ENCODE results near the gene AR. TPM values are rescaled to one million over a fixed set of nuclear protein-coding genes. Genes with fewer than 3 reads are reported as not detected.
"Not testable (repeated sequence)": the region's sequence is repeated elsewhere in the genome, so short reads cannot be mapped to it uniquely, and the experiment has no call there.

AR gene
- total RNA-seq, 1 donor from 2014 or later, result 3.5 TPM

DNA sequence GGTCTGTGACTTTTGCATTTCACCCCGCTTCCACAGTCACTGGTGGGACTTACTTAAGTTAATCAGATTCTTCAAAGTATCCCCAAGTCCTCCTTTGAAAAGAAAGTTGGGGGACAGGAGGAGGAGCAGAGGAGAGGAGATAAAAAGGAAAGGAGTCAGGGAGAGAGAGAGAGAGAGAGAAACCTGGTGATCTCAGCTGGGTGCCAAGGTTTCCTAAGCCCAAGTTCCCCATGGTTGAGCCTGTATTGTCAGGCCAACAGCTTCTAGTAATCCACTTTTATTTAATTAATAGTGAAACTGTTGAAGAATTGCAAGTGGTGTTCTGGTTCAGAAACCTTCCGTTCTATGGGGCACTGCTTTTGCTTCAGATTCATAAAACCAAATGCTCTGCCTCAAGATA is 91.6 kb downstream of the AR start:
- no peak for DNase-seq (ENCODE audit: extremely low read depth, low read depth, low spot score)

DNA sequence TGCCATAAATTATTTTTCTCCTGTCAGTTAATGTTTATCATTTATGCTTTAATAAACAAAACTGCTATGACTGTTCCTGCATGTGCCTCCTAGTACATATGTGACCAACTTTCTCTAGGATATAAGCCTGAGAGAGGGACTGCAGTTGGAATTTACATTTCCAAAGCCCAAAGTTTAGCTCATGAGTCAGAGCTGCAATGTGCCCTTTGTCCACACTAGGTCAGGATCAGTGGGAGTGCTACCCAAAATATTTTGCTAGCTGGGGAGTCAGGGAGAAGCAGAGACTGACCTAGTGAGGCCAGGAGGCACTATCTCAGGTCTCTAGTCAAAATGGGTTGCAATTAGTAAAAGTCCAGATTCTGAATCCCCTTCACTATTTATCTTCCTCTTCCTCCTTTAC is 92.7 kb downstream of the AR start:
- DNase-seq (ENCODE audit: extremely low read depth, low read depth, low spot score), result no peak

DNA sequence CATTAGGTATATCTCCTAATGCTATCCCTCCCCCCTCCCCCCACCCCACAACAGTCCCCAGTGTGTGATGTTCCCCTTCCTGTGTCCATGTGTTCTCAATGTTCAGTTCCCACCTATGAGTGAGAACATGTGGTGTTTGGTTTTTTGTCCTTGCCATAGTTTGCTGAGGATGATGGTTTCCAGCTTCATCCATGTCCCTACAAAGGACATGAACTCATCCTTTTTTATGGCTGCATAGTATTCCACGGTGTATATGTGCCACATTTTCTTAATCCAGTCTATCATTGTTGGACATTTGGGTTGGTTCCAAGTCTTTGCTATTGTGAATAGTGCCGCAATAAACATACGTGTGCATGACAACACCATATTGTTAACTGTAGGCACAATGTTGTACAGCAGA is 93.5 kb downstream of the AR start:
- DNase-seq (ENCODE audit: extremely low read depth, low read depth, low spot score), result not testable (repeated sequence)

DNA sequence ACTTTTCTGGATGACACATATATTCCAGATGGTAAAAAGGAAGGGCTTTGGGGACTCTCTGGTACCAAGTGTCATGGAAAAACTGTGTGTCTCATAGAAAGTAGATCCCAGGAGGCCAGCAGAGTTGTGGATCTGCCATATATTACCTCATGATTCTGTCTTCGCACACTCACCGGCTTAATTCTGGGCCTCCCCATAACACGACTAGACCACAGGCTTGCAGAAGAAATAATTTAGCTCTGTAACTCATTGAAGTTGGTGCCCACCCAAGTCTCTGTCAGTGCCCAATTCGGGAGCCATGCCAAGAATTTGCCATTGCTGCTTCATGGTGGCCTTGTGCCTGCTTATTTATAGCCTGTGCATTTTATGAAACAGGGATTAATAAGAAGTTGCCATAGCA is 104.5 kb downstream of the AR start:
- DNase-seq (ENCODE audit: extremely low read depth, low read depth, low spot score), result no peak

DNA sequence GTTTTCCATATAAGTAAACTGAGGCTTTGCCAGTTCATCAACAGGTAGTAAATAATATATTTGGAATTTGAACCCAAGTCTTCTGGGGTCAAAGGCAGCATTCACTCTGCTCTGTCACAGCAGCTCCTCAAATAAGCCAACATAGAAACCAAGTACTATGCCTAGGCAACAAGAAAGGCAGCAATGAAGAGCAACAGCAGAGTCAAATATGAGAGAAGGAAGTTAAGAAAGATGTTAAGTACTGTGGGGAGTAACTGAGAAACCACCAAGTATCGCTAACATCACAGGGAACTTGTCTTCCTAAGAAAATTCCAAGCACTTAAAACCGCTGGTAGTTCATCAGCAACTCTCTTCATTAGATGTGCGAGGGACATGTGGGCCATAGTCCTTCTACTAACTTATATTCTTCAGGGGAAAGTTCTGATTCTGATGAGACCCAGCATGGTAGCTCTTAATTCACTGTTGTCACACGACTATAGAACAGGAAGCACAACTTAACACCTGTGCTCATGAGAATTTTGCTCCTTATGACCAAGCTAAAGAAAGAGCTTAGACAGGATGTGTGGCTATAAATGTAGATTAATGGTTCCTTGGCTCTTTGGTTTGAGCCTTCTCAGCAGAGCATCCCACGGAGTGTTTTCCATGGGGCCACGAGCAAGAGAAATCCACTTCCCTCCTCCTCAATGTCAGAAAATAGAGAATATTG is 107.8 kb downstream of the AR start:
- DNase-seq (ENCODE audit: extremely low read depth, low read depth, low spot score), result no peak

DNA sequence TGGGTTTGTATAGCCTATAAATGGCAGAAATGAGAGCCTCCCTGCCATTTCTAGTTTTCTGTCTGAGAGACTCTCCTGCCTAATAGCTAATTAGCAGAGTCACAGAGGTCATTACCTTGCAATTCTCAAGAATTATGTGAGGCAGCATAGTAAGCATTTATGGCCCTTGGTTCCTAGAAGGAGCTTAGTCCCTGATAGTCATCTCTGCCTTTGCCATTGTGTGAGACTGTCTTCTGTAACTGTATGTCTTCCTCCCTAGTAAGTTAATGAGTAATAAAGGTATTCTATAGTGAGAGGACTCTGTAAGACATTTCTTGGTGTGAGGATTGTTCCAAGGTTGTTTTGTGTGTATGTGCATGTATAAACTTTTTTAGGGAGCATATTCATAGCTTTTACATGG is 108.7 kb downstream of the AR start:
- DNase-seq (ENCODE audit: extremely low read depth, low read depth, low spot score), result no peak

DNA sequence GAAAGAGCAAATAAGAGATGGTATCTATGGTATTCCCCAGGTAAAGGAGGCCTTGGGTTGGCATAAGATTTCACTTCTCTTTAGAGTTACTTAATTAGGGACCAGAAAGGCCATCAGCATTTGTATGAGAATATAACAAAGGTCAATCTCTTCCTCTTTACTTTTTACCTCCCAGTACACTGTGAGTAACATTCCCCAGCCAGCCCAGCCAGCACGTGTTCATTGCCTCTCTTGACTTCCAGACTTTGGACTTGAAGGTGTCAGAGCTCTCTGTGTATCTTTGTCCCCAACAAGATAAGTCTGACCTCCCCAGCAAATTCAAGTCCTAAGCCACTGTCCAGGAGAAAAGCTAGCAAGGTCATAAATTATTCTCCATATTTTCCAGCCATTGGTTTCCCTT is 110.5 kb downstream of the AR start:
- DNase-seq (ENCODE audit: extremely low read depth, low read depth, low spot score), result no peak

DNA sequence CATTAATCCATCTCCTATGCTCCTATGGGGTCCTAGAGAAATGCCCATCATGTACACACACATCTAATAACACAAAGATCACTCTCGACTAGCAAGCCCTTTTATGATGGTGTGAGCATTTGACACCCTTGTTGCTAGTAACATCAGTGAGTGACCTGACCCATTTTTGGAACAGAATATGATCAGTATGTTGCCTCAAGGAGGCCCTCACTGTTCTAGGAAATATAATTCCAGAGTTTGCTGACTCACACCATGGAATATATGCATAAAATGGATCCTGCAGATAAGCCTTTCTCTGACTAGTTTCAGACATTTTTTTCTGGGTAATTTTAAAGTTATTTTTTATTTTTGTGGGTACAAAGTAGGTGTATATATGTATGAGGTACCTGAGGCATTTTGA is 121.8 kb downstream of the AR start:
- no peak for DNase-seq (ENCODE audit: extremely low read depth, low read depth, low spot score)

DNA sequence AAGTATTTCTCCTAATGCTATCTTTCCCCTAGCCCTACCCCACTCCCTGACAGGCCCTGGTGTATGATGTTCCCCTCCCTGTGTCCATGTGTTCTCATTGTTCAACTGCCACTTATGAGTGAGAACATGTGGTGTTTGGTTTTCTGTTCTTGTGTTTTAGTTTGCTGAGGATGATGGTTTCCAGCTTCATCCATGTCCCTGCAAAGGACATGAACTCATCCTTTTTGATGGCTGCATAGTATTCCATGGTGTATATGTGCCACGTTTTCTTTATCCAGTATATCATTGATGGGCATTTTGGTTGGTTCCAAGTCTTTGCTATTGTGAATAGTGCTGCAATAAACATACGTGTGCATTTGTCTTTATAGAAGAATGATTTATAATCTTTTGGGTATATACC is 126.9 kb downstream of the AR start:
- not testable (repeated sequence) for DNase-seq (ENCODE audit: extremely low read depth, low read depth, low spot score)

DNA sequence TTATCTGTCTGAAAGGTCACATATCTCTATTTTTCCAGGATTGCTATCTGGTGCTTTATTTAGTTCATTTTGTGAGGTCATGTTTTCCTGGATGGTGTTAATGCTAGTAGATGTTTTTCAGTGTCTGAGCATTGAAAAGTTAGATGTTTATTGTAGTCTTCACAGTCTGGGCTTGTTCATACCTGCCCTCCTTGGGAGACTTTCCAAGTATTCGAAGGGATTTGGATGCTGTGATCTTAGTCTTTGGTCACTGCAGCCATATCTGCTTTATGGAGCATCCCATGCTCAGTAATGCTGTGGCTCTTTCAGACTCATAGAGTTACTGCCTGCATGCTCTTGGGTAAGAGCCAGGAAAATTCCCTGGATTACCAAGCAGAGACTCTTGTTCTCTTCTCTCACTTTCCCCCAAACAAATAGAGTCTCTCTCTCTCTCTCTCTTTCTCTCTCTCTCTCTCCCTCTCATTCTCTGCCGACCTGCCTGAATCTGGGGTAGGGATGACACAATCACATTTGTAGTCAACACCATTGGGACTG is 130.0 kb downstream of the AR start:
- DNase-seq (ENCODE audit: extremely low read depth, low read depth, low spot score), result no peak

DNA sequence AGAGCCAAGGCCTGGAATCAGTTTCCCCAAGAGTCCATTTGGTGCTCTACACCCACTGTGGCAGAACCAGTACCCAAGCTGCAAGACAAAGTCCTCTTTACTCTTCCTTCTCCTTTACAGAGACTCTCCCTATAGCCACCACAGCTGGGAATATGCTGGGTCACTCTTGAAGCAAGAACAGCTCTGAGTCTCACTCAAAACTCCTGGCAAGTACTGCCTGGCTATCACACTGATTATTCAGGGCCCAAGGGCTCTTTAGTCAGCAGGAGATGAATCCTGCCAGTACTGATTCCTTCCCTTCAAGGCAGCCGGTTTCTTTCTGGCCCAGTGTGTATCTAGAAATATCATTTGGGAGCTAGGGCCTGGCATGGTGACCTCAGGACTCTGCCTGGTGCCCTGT is 130.9 kb downstream of the AR start:
- DNase-seq (ENCODE audit: extremely low read depth, low read depth, low spot score), result no peak

DNA sequence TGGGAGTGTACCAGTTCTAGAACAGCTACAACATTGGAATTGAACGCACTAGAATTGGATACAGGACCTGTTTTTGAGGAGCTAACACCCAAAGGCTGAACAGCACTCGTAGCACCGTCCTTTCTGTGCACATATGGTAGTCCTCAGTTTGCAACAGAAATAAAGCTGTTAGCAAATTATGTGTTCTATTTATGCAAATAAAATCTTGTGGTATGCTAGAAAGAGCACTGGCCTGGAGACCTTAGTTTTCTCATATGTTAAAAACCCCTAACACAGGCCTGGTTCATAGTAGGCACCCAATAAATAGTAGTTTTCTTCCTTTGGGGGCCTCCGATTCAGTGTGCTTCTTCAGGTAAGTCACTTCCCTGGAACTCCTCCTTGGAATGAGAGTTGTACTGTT is 140.3 kb downstream of the AR start:
- DNase-seq (ENCODE audit: extremely low read depth, low read depth, low spot score), result no peak

DNA sequence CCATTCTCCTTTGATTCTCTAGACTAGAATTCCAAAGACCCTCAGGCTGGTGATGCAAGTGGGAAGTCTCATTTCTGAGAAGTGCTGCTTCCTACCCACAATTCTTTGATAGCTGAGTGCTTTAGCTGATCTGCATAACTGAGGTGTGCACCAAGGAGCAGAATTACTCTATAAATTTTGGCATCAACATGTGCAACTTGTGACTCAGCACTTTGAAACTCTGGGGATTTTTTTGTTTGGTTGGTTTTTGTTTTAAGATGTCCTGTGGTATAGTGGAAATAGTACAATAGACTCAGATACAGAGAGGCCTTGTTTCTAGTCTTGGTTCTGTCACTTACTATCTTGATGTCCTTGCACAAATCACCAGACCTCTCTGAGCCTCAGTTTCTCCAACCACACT is 148.4 kb downstream of the AR start:
- DNase-seq (ENCODE audit: extremely low read depth, low read depth, low spot score), result no peak

DNA sequence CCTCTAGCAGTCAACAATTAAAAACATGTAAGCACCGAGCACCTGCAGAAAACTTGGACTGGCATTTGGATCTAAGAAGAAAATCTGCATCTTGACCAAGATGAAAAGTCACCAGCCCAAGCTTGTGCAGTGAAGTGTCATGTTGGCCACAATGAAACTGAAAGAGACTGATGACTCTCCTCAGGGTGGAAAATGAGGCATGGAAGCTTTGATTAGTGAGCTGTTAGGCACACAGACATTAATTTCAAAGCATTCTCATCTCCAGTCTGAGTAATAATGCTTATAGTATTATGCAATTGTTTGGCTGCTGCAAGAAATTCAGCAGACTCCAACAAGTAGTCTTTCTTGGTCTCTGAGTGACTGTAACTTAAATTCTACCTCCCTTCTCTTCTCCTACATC is 150.1 kb downstream of the AR start:
- no peak for DNase-seq (ENCODE audit: extremely low read depth, low read depth, low spot score)

DNA sequence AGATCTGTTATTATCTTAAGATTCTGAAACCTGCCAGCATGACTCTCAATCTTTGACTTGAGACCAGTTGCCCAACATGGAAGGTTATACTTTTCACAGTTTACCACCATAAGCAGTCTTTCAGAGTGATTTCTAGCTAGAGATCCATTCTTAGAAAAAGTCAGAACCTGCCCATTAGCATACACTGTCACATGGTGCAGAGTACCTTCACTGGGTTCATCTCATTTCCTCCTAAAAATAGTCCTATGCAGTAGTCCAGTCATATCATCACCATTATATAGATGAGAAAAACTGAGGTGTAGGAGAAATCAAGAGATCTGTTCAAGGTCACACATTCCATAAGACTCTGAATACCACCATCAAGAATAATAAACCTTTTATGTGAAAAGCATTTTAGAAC is 153.6 kb downstream of the AR start:
- DNase-seq (ENCODE audit: extremely low read depth, low read depth, low spot score), result no peak

DNA sequence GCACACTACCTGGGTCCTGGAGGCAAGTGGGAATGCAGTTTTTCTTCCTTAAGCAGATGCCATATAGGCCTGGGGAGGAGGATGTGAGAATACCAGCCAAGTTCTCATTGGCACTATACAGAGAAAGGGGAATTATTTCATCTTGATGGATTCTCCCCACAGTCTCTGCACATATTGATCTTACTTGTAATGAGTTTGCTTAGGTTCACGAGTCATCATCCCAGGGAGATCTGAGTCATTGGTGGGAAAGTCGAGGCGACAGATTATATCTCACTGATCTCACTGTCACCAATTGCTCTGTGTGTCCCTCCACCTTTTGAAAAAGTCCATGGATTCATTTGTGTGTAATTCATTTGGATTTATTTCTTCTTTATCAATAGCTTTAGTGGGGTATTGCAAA is 156.8 kb downstream of the AR start:
- no peak for DNase-seq (ENCODE audit: extremely low read depth, low read depth, low spot score)

DNA sequence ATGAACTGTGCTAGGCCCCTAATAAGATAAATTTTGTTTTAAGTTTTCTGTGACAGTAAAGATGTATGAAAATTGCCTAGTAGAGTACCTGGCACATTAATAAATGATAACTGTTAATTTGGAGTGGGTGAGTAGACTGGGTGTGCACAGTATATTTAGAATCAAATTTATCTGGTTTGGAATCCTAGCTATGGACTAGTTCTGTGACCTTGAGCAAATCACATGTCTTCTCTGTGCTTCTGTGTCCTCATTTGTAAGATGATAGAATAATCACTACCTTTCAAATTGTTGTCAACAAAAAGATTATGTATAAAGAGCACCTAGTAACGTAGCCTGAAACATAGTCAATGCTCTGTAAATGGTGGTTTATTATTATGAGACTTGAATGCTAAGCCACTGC is 170.2 kb downstream of the AR start:
- no peak for DNase-seq (ENCODE audit: extremely low read depth, low read depth, low spot score)

DNA sequence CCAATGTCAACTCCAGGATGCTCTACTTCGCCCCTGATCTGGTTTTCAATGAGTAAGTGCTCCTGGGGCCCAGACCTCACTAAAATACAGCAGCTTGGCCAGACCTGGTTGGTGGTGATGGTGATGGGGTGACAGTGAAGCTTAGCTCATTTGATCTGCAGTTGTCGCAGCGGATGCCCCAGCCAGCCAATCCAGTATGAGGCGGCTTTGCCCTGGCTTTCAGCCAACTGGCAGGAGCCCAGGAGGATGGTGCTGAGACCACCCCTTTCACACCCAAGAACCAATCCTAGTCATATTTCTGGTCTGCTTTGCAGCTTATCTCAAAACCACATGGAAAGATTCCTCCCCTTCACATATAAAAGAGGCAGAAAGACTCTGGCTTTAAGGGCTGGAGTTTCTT is 173.8 kb downstream of the AR start:
- no peak for DNase-seq (ENCODE audit: extremely low read depth, low read depth, low spot score)

DNA sequence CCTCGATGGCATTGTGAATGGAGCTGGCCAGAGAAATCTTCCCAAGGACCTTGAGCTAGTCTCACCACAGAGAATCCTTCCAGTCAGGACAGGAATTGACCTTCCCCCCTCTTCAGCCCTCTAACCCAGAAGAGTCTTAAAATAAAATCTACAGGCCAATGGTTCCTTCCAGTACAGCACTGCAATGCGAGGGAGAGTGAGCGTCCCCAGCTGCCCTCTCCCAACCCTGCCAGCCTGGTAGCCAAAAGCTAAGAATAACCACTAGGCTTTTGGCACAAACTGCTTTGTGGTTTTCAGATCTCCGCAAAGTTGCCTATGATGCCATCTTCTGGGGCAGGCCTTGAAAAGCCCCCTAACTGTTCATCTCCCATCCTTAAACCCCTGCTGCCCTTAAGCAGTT is 175.1 kb downstream of the AR start:
- DNase-seq (ENCODE audit: extremely low read depth, low read depth, low spot score), result no peak

DNA sequence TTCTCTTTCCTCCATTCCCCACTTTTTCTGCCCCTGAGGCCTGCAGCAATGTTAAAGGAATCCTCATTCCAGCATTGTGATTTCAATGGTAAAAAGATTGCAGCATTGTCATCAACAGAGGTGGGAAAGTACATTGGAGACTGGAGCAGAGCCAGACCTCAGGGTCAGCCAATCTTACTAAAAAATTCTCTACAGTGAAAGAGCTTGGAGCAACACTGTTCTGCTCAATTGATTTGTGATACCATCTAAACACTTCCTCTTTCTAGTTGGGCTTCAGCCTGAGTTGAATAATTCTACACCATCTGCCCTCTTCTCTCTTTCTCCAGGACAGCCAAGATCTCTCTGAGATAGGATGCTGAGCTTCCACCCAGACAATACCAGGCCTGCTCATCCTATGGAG is 176.5 kb downstream of the AR start:
- DNase-seq (ENCODE audit: extremely low read depth, low read depth, low spot score), result no peak

DNA sequence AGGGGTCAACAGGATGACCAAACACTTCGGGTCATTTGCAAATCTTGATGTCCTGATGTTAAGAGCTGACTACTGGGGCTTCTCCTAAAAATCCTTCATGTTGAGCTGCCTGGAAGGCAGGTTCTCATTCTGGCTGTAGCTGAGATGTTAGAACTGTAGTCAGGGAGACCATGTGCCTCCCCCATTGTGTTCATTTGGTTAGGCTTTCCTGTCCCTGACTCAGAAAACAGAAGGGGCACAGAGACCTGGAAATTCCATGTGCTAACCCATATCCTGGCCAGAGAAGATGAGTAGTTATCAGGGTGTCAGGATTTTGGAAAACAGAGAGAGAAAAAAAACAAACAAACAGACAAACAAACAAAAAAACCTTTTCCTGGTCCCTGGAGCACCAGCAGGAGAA is 177.5 kb downstream of the AR start:
- DNase-seq (ENCODE audit: extremely low read depth, low read depth, low spot score), result no peak

DNA sequence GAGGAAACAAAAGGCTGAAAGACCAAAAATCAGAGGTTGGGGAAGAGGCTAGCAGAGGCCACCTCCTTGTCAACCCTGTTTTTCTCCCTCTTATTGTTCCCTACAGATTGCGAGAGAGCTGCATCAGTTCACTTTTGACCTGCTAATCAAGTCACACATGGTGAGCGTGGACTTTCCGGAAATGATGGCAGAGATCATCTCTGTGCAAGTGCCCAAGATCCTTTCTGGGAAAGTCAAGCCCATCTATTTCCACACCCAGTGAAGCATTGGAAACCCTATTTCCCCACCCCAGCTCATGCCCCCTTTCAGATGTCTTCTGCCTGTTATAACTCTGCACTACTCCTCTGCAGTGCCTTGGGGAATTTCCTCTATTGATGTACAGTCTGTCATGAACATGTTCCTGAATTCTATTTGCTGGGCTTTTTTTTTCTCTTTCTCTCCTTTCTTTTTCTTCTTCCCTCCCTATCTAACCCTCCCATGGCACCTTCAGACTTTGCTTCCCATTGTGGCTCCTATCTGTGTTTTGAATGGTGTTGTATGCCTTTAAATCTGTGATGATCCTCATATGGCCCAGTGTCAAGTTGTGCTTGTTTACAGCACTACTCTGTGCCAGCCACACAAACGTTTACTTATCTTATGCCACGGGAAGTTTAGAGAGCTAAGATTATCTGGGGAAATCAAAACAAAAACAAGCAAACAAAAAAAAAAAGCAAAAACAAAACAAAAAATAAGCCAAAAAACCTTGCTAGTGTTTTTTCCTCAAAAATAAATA is 179.9 kb downstream of the AR start:
- no peak for DNase-seq (ENCODE audit: extremely low read depth, low read depth, low spot score)

Measured in glomerular endothelial cell (primary cell).